ENCODE results near the gene DNAJC30. TPM values are rescaled to one million over a fixed set of nuclear protein-coding genes. Genes with fewer than 3 reads are reported as not detected.

Gene DNAJC30
- total and polyA plus RNA-seq, 2 of the 8 experiments (the other 6 are each of a cell fraction or from before 2014, with no cell fraction given), result 6.1 to 6.3 TPM

- Histone ChIP-seq H3K27me3 (replicated peaks in 1 of 4; ENCODE audit: control insufficient read depth in 3 of 4, extremely low read depth in 1 of 4, insufficient read depth in 3 of 4, low read length in 3 of 4) (no peaks in the 10 kb centered on the region; a peak in 1 of 7 replicates), H4K91ac (replicated peaks; ENCODE audit: insufficient read length, low read length) (no peak overlapping the region), H3K56ac (replicated peaks; ENCODE audit: insufficient read length, low read depth, low read length) (no peak overlapping the region), H3K4me3 (ENCODE audit: extremely low read depth in 1 of 4, insufficient read depth in 2 of 4, low read depth in 3 of 4, low read length in 4 of 4) (no peak overlapping the region), H3K36me3 (ENCODE audit: control insufficient read depth in 2 of 4, insufficient read depth in 4 of 4, low read length in 3 of 4) (no peaks in the 10 kb centered on the region; a peak in 1 of 8 replicates), H3K4me2 (ENCODE audit: insufficient read depth in 1 of 2, low read depth in 2 of 2, low read length in 2 of 2) (no peak overlapping the region), H2BK15ac (ENCODE audit: low read length) (no peak overlapping the region), H3K79me2 (ENCODE audit: control insufficient read depth in 1 of 2, insufficient read depth in 2 of 2, low read length in 2 of 2) (no peaks in the 10 kb centered on the region), H3K4me1 (replicated peaks in 1 of 4; ENCODE audit: control insufficient read depth in 3 of 4, insufficient read depth in 4 of 4, low read length in 3 of 4) (peaks cover 0 to 19% (median 15%) of the 10 kb centered on the region in 4 experiments; a peak in 6 of 7 replicates), H3K23me2 (ENCODE audit: low read depth, low read length) (peaks cover 2% of the 10 kb centered on the region; the same call in 1 of the 2 replicates), H3K27ac (ENCODE audit: low read depth, low read length) (no peak overlapping the region), H2BK12ac (ENCODE audit: low read depth, low read length) (no peak overlapping the region), H2AFZ (ENCODE audit: low read length) (no peak overlapping the region), H3K23ac (ENCODE audit: insufficient read length) (no peak overlapping the region), H3K4ac (replicated peaks; ENCODE audit: insufficient read length, low read depth, low read length) (no peak overlapping the region), H4K5ac (ENCODE audit: insufficient read length, low read depth, low read length) (no peak overlapping the region), H4K8ac (ENCODE audit: extremely low read depth, insufficient read depth, low read length) (peak overlapping the region; percentile 68; the same call in 1 of the 2 replicates), H2BK5ac (ENCODE audit: low read depth, low read length) (no peak overlapping the region), H3K9me3 (ENCODE audit: insufficient read depth in 2 of 2, low read depth in 1 of 2, low read length in 1 of 2) (no peaks in the 10 kb centered on the region), H3K9ac (replicated peaks in 1 of 4; ENCODE audit: extremely low read depth in 1 of 4, low read depth in 3 of 4, low read length in 3 of 4) (no peak overlapping the region; a peak in 2 of 7 replicates), H2BK120ac (replicated peaks; ENCODE audit: low read depth, low read length) (no peak overlapping the region), H3K14ac (ENCODE audit: insufficient read length) (no peak overlapping the region), H2AK5ac (ENCODE audit: low read depth, low read length) (no peak overlapping the region), H3K79me1 (ENCODE audit: low read depth, low read length) (no peaks in the 10 kb centered on the region), H3K18ac (ENCODE audit: extremely low read depth, low read length) (no peak overlapping the region), H4K20me1 (replicated peaks in 1 of 2; ENCODE audit: control insufficient read depth in 1 of 2, insufficient read depth in 2 of 2, low read length in 2 of 2) (peaks cover 3 to 10% of the 10 kb centered on the region in 2 experiments), H2BK20ac (ENCODE audit: low read length) (no peak overlapping the region)
- WGBS, 2 experiments (ENCODE audit: extremely low coverage in 1 of 2, insufficient coverage in 1 of 2, insufficient read length in 1 of 2, insufficient replicate concordance in 2 of 2, low coverage in 1 of 2, low lambda C conversion rate in 2 of 2, missing lambda C conversion rate in 1 of 2), result 82% methylated on average over 18 of the region's 25 CpGs; no CpG with 5 or more reads in 1 of the 2 experiments
- TF ChIP-seq KDM5A (IDR thresholded peaks at IDR 0.05; ENCODE audit: low read length) (no peak), CTCF (IDR thresholded peaks at IDR 0.05; ENCODE audit: control extremely low read depth in 1 of 3, insufficient read depth in 1 of 3, low read depth in 1 of 3, low read length in 3 of 3) (no peak), TAF7 (optimal IDR thresholded peaks at IDR 0.05; ENCODE audit: borderline replicate concordance, low read depth, low read length) (no peak), BACH1 (IDR thresholded peaks at IDR 0.05; ENCODE audit: low read length) (no peak), SRF (IDR thresholded peaks at IDR 0.05; ENCODE audit: low read depth, low read length) (no peak)
- DNase-seq (ENCODE audit: low read depth in 1 of 2, low spot score in 2 of 2), result peak in 1 of 2 experiments; percentile 47
- ChIA-PET CTCF (ENCODE audit: partially characterized antibody) (interaction anchor here (0.7 to 9.7 kb wide), 12 partner anchors 8 to 188 kb away, joined by 3 to 130 read pairs (median 4); partner anchors contain the start of gene STX1A), POLR2A (ENCODE audit: partially characterized antibody) (interaction anchor here (0.6 to 2.2 kb wide), 14 partner anchors 10 to 107 kb away, joined by 3 to 7 read pairs (median 4); partner anchors contain the start of genes ABHD11 and STX1A)
- no peak for FAIRE-seq
Measured at GRCh38 chr7:73706126-73707044, 23.1 kb upstream of the DNAJC30 start.
